GM19463 (cell line): ENCODE data around the gene OLFM2.
"Not testable (repeated sequence)": the region's sequence is repeated elsewhere in the genome, so short reads cannot be mapped to it uniquely, and the experiment has no call there.

ENCODE experiments used
- ATAC-seq: cut with Tn5 transposase; IDR thresholded peaks from one replicate; pipeline ENCODE4 v1.9.1; 2021; ENCODE audit warnings: mild to moderate bottlenecking, moderate library complexity; ENCODE audit not compliant: unreplicated experiment

The OLFM2 gene

DNA sequence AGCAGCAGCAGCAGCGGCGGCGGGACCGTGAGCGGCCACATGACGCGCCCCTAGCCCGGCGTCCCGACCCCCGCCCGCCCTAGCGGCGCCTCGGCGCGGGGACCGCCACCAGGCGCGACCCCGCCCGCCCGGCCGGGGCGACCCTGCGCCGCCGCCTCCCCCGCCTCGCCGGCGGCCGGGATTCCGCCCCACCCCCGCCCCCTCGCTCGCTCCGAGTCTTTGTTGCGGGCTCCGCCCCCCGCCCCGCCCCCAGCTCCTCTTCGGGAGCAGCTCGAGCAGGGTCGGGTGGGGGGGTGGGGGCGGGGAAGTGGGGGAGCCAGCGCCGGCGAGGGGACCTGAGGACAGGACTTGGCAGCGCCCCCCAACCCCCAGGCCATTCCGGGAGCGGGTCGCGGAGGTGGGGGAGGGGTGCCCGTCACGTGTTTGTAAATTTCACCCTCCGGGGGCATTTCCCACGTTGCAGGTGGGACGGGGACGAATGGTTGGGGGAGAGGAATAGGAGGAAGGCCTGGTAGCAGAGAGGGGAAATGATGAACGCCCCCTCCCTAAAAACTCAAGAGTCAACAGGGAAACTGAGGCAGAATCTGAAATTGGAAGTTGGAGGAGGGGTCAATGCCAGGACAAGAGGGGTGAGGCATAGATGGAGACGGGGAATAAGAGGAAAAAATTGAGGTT is at the start of gene OLFM2:
TSS of gene OLFM2 (minus strand) at position 190 of the 675 bp plus-strand sequence. CDS start at position 41, 149 bp downstream.
- ATAC-seq: no peak

DNA sequence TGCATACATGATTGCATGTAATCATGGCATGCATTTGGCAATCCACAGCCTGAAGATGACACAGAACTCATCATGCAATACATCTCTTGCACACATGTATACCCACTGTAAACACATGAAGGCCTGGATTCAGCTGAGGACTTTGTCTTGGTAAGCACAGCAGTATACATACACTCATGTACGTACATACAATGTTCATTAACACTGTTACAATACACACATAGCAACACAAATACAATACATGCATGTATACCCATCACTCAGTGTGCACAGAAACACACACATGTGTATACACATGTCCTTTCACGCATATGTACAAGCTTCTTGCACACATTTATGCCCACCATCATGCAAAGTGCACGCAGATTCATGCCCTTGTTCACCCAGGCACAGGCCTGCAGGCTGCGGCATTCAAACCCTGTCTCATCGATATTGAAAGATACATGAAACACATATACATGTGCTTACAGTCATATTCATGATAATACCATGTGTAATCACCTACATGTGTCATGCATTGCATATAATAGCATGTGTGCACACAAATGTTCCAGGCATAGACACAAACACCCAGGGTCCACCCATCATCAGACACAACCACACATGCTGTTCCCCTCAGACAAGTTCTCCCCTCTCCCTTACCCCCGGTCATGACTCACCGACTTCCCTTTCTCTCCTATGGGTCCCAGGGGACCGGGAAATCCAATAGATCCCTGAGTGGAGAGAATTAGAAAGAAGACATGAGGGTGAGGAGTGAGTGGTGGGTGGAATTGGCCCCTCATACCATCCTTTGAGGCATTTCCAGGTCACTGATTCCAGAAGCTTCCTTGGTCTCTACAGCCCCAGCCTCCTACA is 45.3 kb upstream of the OLFM2 start:
- no peak for ATAC-seq

DNA sequence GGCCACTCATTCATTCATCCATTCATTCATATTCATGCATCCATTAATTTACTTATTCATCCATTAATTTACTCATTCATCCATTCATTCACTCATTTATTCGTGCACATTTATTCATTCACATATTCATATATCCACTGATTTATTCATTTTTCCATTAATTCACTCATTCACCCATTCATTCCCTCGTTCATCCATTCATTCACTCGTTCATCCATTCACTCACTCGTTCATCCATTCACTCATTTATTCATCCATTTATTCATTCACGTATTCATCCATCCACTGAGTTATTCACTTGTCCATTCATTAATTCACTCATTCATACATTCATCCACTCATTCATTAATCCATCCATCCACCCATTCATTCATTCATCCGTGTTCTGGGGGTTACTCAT is 35.8 kb upstream of the OLFM2 start:
- no peak for ATAC-seq

DNA sequence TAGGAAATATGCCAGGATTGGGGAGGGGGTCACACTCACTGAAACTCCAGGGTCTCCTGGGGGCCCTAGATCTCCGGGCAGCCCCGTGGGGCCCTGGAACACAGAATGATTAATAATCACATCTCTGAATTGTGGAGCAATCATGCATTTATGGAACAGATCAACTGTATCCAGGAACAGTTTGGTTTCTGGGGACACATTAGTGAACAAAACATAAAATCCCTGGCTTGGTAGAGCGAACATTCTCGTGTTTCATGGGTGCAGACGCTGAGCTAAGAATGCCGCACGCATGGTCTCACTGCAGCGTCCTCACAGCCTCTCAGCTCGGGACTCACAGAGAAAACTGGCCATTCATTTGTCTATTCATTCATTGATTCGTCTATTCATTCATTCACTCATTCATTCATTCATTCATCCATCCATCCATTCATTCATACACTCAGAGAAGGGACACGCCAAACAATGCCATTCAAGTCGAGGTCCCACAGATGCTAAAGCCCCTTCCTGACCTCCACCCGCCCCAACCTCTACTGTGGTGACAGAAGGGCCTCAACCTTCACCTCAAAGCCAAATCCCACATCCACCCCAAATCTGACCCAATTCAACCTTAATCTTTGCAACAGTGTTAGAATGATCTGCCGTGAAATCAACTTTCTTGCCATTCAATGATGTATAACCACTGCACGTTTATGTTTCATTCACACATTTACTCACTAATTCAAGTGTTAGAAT is 35.0 kb upstream of the OLFM2 start:
- ATAC-seq: no peak

DNA sequence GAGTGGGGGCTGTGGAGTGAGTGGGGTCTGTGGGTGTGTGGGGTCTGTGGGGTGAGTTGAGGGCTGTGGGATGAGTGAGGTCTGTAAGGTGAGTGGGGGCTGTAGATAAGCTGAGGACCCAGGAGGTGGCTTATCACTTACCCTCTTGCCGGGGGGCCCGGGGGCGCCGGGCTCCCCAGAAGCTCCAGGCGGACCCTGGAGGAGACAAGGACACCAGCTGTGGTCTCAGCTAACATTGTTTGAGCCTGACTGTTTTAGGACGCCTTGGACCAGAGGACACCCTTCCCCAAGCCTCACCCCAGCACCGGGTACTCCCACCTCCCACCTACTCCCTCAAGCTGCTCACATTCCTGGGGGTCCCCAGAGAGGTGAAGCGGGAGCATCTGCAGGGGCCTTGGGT is 34.2 kb upstream of the OLFM2 start:
- no peak for ATAC-seq

DNA sequence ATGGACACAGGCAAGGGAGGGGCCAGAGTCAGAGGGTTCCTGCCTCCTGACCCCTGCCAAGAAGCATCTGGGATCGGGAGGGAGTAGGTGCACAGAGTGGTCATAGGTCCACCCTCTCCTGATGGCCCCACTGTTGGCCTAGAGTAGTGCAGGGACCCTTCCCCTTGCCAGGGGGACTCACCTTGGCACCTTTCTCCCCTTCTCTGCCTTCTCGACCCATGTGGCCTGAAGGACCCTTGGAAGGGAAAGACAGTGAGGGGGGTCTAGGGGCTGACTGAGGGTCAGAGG is 33.3 kb upstream of the OLFM2 start:
- no peak for ATAC-seq

- no peak for ATAC-seq
These were observed 32.7 kb upstream of the OLFM2 start for GRCh38 chr19:9968820-9969687.

- no peak for ATAC-seq
These were observed 31.0 kb upstream of the OLFM2 start for GRCh38 chr19:9967326-9967725.

DNA sequence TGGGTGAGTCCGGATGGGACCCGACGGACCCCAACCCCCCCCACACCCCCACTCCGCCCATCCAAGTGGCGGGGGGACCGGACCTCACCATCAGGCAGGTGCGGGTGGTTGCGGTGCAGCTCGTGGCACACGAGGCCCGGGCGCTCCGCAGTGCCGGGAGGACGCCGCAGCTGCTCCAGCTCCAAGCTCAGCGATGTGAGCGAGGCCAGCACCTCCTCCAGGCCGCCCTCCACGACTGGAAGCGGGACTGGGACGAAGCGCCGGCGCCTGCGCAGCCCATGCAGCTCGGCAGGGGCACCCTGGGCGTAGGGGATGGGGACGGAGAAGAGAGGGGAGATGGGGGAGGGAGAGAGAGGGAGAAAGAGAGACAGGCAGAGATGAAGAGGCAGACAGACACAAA is 30.1 kb upstream of the OLFM2 start:
- no peak for ATAC-seq

DNA sequence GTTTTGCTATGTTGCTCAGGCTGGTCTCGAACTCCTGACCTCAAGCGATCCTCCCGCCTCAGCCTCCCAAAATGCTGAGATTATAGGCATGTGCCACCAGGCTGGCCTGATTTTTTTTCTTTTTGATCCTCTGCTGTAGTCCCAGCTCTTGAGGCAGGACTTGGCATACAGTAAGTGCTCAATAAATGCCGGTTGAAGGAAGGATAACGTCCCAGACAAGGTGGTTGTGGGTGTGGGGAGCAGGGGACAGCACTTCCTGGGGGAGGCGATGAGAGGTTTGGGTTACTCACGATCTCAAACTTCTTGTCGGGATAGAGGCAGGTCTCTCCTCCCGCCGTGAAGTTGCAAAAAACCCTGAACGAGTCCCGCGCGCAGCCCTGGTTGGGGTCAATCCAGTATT is 29.7 kb upstream of the OLFM2 start:
- ATAC-seq: no peak

GRCh38 chr19:9962623-9963290 is 26.4 kb upstream of the OLFM2 start:
- ATAC-seq: no peak

GRCh38 chr19:9961103-9961502 is 24.8 kb upstream of the OLFM2 start:
- no peak for ATAC-seq

GRCh38 chr19:9958379-9958821 is 22.1 kb upstream of the OLFM2 start:
- ATAC-seq: no peak

DNA sequence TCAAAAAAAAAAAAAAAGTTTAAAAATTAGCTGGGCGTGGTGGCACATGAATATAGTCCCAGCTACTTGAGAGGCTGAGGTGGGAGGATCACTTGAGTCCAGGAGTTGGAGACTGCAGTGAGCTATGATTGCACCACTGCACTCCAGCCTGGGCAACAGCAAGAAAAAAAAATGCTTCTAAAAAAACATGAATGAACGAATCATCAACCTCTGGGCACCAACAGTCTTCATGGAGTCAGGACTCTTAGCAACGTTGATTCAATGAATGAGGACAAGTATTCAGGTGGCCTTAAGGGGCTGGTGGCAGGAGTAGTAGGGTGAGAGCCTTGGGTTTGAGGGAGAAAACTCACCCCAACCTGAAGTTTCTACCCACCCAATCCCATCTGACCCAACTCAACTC is 20.6 kb upstream of the OLFM2 start:
- no peak for ATAC-seq

DNA sequence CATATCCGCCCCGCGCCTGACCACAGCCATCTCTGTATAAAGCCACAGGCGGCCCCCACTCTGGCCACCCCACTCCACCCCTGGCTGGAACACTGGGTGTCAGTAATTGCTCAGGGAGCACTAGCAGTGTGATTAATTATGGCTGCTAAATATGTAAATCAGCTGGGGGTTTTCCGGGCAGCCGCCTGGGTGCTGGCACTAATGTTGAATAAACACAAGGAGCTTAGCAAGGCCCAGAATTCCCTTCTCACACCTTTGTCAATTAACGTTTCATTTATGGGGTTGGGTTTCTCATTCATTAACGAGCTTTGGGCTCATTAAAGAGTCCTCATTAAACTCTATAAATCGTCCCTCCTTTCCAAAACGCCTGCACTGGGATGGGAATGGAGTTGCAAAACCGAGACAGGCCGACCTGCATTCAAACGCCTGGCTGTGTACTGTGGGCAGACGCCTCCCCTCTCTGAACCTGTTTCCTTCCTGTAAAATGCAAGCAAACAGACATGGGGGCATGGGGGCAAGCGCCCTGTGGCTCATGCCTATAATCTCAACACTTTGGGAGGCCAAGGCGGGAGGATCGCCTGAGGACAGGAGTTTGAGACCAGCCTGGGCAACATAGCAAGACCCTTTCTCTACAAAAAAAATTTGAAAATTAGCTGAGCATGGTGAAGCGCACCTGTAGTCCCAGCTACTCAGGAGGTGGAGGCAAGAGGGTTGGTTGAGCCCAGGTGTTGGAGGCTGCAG is 17.7 kb upstream of the OLFM2 start:
- ATAC-seq: no peak

DNA sequence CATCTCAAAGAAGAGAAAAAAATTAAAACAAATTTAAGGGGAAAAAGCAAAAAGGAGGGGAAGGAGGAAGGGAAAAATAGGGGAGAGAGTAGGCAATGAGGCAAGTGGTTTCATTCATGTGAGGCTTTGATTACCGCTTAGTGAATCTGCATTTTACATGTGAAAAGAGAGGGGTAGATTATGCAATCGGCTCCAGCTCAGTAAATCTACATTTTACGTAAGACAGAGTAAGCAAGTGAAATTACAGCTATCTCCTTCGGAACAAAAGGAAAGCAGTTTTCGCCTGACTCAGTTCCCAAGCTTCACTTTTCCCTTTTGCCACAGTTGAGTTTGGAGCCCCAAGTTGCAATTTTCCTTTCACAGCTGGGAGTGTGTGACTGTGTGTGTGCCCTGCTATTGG is 16.0 kb upstream of the OLFM2 start:
- ATAC-seq: no peak

- no peak for ATAC-seq
These were observed 11.1 kb upstream of the OLFM2 start for GRCh38 chr19:9947441-9947840.

- not testable (repeated sequence) for ATAC-seq
These were observed 10.3 kb upstream of the OLFM2 start for GRCh38 chr19:9946528-9947125.

DNA sequence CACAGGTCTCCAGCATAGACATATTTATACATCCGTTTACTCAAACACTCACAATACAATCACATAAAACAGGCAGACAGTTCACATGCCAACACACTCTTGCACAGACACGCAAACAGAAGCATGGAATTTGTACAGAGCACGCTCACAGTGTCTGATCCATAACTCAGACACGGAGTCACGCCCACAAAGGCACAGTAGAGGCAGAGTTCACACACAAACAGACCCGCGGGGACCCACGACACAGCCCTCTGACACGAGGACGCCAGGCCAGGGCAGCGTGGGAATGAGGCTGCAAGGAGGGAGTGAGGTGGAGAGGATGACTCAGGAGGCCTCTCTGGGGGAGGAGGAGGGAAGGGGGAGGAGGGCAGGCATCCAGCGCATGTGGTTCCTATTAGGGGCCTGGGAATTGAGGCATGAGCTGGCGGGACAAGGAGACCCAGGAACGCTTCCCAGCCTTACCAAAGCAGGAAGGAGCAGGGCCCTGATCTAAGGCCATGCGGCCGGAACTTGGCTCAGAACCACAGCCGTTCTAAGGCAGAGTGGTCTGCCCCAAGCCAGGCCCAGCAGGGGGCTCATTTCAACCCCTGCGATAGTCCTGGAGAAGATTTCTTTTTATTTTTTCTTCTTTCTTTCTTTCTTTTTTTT is 9.1 kb upstream of the OLFM2 start:
- no peak for ATAC-seq
